ENCODE data around the gene TTI1. TPM values are rescaled to one million over a fixed set of nuclear protein-coding genes. Genes with fewer than 3 reads are reported as not detected.

TTI1 gene
- total RNA-seq, 2 donors from 2014 or later, result 33.0 to 40.5 TPM

DNA sequence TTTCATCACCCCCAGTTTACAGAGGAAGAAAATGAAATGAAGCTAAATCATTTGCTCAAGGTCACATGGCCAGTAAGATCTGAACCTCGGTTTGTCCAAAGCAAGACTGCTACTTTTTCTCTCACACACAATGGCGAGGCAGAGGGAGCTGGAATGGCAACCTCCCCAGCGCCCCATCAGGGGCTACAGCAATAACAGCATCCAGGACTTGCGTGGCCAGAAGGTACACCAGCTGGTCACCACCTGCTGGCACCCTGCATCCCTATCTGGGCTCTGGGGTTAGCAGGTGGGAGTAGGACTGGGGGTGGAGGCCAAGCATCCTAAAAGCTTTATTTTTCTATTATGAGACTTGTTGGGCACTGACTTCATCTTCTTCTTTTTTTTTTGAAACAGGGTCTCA lies 41.3 kb downstream of the TTI1 start:
- H3K9me3 Mint-ChIP-seq, result no peaks in the 10 kb centered on the region
- H3K27me3 Mint-ChIP-seq, result no peaks in the 10 kb centered on the region
- H3K4me3 Mint-ChIP-seq, result peak overlapping the region; percentile 71
- peak overlapping the region; percentile 98 for H3K27ac Mint-ChIP-seq
- H3K36me3 Mint-ChIP-seq (ENCODE audit: low read depth), result peaks cover 98% of the 10 kb centered on the region
- ATAC-seq (replicated peaks), result no peak
- peaks cover 25% of the 10 kb centered on the region for H3K4me1 Mint-ChIP-seq

DNA sequence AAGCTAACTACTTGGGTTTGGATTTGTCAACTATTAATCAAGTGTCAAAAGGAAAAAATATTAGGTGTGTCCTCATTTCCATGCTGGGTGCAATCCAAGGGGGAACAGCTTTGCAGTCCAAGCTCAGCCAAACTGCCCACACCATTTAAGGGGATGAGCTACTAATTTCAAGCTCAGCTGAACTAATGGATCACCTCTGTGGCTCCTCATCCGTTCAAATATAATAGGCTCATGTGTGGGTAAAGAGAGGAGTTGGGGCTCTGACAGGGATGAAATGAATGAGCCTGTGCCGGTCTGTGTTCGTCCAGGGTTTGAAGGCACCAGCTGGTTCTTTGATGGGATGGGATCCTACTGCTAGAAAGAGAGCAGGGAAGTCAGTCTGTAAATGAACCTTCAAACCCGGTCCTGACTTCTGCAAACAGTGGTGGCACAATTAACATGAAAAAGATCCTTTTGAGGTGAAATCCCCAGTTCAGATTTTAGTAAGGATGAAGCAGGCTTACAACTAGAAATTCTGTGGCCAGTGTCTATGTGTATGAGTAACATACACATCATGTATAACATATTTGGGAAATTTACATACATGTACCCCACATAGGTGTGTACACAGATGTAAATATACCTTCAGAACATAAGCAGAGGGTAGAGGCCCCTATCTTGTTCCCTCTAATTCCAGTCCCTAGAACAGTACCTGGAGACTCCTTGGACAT lies 41.9 kb downstream of the TTI1 start:
- peak; percentile 53 for ATAC-seq (replicated peaks)

DNA sequence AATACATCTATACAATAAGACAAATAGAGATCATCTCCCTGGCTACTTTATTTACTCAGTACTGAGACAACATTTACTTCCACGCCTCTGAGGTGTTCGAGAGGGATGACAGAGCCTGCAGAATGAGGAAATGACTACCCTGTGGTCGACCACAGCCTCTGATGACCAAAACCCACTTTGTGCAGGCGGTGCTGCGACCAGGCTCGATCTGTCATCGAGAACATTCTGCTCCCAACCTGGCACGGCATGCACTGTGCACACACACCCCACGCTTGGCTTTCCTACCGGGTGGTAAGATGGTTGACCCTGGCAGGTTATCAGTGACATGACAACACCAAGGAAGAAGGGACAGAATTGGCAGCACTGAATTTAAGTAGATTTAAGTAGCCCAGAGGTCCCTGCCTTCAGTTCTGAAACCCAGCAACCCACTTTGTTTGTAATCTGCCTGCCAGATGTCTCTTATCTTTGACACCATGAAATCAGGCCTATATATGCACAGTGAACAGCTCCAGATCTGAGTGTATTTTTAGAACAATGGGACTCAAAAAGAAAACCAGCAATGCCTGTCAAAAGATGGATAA lies 42.6 kb downstream of the TTI1 start:
- peak overlapping the region; percentile 71 for H3K4me3 Mint-ChIP-seq

More for the DNA sequence above, 41.9 kb downstream of the TTI1 start:
- peaks cover 98% of the 10 kb centered on the region for H3K36me3 Mint-ChIP-seq (ENCODE audit: low read depth)
- peak overlapping the region; percentile 71 for H3K4me3 Mint-ChIP-seq
- H3K27me3 Mint-ChIP-seq, result no peaks in the 10 kb centered on the region
- peak overlapping the region; percentile 98 for H3K27ac Mint-ChIP-seq
- H3K9me3 Mint-ChIP-seq, result no peaks in the 10 kb centered on the region
- H3K4me1 Mint-ChIP-seq, result peaks cover 25% of the 10 kb centered on the region

DNA sequence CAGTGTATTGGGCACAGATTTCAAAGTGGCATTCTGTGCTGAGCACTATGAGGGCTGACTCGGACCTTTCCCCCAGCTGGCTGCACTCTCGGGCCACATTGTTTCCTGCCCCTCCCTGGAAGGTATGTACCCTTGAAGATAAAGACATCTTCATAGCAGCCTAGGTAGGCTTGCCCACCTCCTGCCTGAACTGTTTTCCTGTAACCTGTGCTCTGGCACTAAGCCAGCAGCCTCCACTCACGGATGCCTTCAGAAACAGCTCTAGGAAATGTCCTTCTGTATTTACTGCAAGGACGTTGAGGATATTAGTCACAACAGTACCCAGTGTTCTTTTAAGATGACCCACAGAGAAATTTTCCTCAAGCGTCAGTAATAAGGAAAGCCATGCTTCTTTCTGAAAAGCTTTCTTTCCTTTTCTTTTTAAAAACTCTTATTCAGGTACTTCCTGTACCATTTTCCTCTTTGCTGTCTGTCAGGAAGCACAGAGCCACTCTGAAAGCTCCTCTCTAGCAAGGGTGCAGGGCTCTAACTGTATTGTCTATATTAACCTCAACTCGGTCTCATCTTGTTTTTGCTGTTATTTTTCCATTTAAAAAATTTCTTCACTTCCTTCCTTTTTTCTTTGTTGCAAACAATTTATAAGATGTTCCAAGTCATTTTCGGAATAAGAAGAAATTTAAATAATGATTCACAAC lies 43.5 kb downstream of the TTI1 start:
- Mint-ChIP-seq H3K4me1 (peaks cover 24% of the 10 kb centered on the region), H3K4me3 (peak overlapping the region; percentile 71), H3K27ac (peak overlapping the region; percentile 98), H3K36me3 (ENCODE audit: low read depth) (peaks cover 98% of the 10 kb centered on the region), H3K27me3 (no peaks in the 10 kb centered on the region), H3K9me3 (no peaks in the 10 kb centered on the region)
- ATAC-seq (replicated peaks), result no peak

More for the DNA sequence above, 42.6 kb downstream of the TTI1 start:
- peaks cover 98% of the 10 kb centered on the region for H3K36me3 Mint-ChIP-seq (ENCODE audit: low read depth)
- H3K4me1 Mint-ChIP-seq, result peaks cover 25% of the 10 kb centered on the region
- no peaks in the 10 kb centered on the region for H3K27me3 Mint-ChIP-seq
- peak; percentile 93 for ATAC-seq (replicated peaks)
- H3K27ac Mint-ChIP-seq, result peak overlapping the region; percentile 98
- H3K9me3 Mint-ChIP-seq, result no peaks in the 10 kb centered on the region

DNA sequence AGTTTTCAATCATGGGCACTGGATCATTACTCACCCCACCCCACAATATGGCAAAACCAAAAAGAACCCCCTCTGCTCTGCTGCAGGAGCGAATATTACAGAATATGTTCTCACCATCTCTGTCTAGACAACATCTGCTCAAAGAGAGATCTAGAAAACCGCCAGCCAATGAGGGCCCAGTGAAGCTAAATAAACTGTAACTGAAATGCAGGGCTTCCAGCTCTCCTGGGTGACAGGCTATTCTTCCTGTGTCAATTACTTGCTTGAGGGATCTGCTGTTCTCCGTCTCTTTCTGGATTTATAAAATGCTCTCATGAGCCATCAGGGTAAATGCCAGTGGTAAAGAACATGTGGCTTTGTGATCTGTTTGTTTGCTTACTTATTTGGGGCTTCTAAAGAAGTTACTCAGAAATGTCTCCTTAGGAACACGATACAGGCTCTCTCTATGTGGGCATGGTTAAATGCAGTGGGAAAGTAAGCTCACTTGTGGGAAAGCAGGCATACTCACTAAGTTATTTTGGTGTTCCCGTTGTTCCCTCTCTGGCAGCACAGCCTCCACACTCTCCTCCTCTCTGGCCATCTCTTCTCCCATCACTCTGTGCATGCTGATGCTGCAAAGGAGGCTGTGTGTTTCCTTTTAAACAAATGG lies 44.8 kb downstream of the TTI1 start:
- H3K36me3 Mint-ChIP-seq (ENCODE audit: low read depth), result peaks cover 99% of the 10 kb centered on the region
- no peaks in the 10 kb centered on the region for H3K9me3 Mint-ChIP-seq
- H3K4me1 Mint-ChIP-seq, result peaks cover 21% of the 10 kb centered on the region
- H3K4me3 Mint-ChIP-seq, result no peak overlapping the region
- H3K27me3 Mint-ChIP-seq, result no peaks in the 10 kb centered on the region
- H3K27ac Mint-ChIP-seq, result peak overlapping the region; percentile 98
- ATAC-seq (replicated peaks), result no peak

DNA sequence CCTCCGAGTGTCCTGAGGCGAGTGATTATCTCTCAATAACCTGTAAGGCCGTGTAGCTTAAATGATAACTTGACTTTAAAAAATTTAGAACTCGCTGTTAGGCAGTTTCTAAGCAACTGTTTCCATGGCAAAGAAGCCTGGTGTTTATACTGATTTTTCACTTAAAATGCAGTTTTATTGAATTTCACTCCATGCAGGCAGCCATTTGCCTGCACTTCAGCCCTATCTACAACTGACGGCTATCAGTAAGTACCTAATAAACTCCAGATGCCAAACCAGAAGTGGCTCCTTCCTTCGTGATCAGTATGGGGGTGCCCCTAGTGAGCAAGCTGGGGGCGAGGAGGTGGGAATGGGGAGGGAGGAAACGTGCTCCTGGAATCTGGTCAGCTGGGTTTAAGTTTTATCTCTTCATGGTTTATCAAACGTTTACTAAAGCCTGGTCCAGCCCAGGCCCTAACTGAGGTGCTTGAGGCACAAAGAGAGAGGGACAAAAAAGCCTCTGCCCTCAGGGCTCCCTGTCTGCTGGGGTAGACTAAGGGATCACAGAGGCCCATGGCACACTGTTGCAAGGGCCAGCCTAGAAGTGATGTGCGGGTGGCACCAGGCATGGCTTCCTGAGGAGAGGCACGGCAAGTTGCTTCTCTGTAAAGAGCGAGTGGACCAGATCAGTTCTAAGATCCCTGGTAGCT lies 45.5 kb downstream of the TTI1 start:
- Mint-ChIP-seq H3K36me3 (ENCODE audit: low read depth) (peaks cover 99% of the 10 kb centered on the region), H3K27ac (peak overlapping the region; percentile 98), H3K4me1 (peaks cover 21% of the 10 kb centered on the region)

DNA sequence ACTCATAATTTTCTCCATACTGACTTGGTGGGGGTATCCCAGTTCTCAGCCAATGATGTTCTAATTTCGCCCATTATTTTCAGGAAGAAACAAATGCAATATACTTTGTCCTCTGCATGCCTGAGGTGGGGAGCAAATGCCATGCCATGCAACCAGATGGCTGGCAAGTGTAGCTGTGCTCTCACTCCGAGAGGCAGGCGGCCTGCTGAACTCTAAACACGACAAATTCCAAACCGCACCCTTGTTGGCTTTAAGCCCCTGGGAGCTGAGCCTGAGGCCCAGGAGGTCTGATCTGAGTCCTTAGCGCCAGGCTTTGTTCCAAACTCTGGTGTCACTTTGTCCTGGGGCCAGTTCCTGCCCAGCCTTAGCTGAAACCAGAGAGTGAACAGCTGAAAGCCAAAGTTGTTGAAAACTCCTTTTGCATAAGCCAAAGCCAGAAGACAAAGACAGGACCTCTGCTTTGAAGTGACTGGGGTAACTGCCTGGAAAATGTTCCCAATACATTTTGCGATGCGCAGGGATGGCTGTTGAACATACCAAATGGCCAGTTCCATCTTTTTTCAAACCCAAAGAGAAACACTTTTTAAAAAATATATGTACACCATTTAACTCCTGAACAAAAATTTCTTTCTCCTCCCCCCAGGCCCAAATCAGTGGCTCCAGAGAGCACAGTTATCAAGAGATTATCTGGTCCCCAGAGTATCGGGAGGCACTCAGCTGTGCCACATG lies 46.2 kb downstream of the TTI1 start:
- no peak for ATAC-seq (replicated peaks)
- no peaks in the 10 kb centered on the region for H3K9me3 Mint-ChIP-seq
- no peaks in the 10 kb centered on the region for H3K27me3 Mint-ChIP-seq
- peak overlapping the region; percentile 98 for H3K27ac Mint-ChIP-seq
- peaks cover 21% of the 10 kb centered on the region for H3K4me1 Mint-ChIP-seq
- H3K36me3 Mint-ChIP-seq (ENCODE audit: low read depth), result peaks cover 99% of the 10 kb centered on the region
- H3K4me3 Mint-ChIP-seq, result no peak overlapping the region

More for the DNA sequence above, 45.5 kb downstream of the TTI1 start:
- no peak for ATAC-seq (replicated peaks)
- Mint-ChIP-seq H3K4me3 (no peak overlapping the region), H3K9me3 (no peaks in the 10 kb centered on the region), H3K27me3 (no peaks in the 10 kb centered on the region)

DNA sequence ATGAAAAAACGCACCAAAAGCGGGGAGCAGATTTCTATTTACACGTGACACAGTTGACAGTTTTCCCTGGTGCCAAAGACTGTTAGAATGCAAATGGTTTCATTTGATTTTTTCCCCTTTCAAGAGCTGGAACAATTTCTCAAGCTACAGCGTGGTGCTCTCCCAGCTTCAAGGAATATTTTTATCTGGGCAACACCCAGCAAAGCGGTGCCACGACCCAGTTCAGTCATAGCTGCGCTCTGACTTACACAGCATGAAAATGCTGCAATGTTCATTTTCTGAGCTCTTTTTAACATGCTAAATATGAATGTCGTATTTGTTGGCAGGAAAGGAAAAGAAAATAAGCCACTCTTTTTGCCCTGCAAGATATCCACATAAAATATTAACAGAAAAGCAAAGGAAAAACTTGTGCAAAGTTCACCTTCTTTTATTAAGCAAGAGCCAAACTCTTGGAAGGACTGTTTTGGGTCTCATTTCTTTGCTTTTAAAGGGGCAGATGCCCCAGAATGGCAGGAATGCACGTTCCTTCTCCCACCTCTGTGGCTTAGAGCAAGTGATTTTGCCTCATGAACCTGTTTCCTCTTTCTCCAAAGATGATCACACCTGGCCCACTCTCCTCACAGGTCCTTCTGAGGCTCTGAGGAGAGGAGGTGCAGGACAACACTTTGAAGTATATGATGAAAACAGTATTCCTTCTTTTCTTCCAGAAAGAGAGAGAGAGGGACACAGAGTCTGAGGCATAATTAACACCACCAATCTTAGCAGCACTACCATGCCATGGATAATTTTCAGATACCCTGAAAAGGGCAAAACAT lies 47.0 kb downstream of the TTI1 start:
- no peak for ATAC-seq (replicated peaks)
- no peaks in the 10 kb centered on the region for H3K9me3 Mint-ChIP-seq
- H3K4me1 Mint-ChIP-seq, result peaks cover 14% of the 10 kb centered on the region
- H3K27ac Mint-ChIP-seq, result no peak overlapping the region
- H3K36me3 Mint-ChIP-seq (ENCODE audit: low read depth), result peaks cover 99% of the 10 kb centered on the region
- no peak overlapping the region for H3K4me3 Mint-ChIP-seq
- H3K27me3 Mint-ChIP-seq, result no peaks in the 10 kb centered on the region

DNA sequence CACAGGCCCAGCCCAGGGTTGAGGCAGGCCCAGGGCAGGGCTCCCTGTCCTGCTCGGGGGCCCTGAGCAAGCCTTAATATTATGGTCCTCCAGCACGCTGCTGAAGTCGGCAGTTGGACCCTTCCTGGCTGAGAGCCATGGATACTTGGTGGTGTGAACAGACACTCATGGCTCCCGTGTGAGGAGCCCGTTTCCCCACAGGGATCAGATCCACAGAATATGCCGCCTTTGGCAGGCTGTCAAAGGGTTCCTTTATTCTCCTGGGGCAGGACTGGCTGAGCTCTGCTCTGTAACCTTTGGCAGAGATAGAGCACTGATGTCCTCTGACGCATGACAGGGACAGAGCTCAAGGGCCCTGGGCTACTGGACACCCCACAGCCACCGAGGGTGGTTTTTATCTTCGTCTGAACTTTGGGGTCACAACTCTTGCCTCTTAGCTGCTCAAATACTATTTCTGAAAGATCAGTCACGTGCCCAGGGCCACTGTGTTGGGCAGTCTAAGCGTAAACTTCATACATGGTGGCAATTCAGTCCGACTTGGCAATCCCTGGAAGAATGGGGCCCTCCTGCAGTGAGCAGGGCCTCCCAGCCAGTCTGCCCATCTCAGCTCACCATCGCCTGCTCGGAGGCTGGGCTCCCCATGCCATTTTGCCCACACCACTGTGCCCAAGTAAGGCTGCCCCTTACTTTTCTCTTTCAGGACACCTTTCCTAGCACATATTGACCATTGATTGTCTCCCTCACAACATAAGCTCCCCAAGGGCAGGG lies 49.1 kb downstream of the TTI1 start:
- no peaks in the 10 kb centered on the region for H3K4me1 Mint-ChIP-seq
- peaks cover 79% of the 10 kb centered on the region for H3K36me3 Mint-ChIP-seq (ENCODE audit: low read depth)
- no peak overlapping the region for H3K27ac Mint-ChIP-seq
- no peak overlapping the region for H3K4me3 Mint-ChIP-seq
- H3K27me3 Mint-ChIP-seq, result no peaks in the 10 kb centered on the region
- no peaks in the 10 kb centered on the region for H3K9me3 Mint-ChIP-seq
- ATAC-seq (replicated peaks), result no peak

DNA sequence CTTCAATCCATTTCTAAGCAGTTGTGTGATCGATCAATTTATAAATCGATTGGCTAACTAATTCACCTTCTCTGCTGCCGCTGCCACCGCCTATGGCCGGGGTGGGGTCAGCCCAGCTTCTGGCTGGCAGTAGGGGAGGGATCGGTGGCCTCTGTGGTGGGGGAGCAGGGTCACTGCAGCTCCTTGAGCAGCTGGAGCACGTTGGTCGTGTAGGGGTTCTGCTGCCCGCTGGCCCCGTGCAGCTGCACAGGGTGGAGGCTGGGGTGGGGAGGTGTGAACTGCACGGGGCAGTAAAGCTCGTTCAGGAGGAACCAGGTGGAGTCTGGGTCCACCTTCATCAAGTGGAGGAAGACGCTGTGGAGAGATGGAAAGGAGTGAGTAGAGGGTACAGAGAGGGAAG lies 50.0 kb downstream of the TTI1 start:
- Mint-ChIP-seq H3K4me1 (no peaks in the 10 kb centered on the region), H3K27me3 (no peaks in the 10 kb centered on the region), H3K36me3 (ENCODE audit: low read depth) (peaks cover 70% of the 10 kb centered on the region)

DNA sequence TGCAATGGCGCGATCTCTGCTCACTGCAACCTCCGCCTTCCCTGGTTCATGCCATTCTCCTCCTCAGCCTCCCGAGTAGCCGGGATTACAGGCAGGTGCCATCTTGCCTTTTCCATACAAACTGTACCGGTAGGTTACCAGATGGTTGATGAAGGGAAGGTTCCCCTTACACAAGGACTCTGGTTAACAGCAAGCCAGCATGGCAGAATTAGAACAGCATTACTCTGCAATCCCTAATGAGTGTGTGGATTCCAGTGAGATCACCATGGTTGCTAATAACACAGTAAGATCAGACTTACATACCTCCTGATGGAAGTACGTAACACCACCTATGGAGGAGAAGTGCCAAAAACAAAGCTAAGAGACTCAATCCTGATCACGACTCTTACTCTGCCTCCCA lies 51.7 kb downstream of the TTI1 start:
- no peak overlapping the region for H3K27ac Mint-ChIP-seq
- H3K9me3 Mint-ChIP-seq, result no peaks in the 10 kb centered on the region
- H3K4me3 Mint-ChIP-seq, result no peak overlapping the region
- no peak for ATAC-seq (replicated peaks)
- peaks cover 57% of the 10 kb centered on the region for H3K36me3 Mint-ChIP-seq (ENCODE audit: low read depth)
- H3K27me3 Mint-ChIP-seq, result no peaks in the 10 kb centered on the region
- peaks cover 5% of the 10 kb centered on the region for H3K4me1 Mint-ChIP-seq

More for the DNA sequence above, 50.0 kb downstream of the TTI1 start:
- no peak overlapping the region for H3K4me3 Mint-ChIP-seq
- ATAC-seq (replicated peaks), result no peak
- no peaks in the 10 kb centered on the region for H3K9me3 Mint-ChIP-seq
- H3K27ac Mint-ChIP-seq, result no peak overlapping the region

DNA sequence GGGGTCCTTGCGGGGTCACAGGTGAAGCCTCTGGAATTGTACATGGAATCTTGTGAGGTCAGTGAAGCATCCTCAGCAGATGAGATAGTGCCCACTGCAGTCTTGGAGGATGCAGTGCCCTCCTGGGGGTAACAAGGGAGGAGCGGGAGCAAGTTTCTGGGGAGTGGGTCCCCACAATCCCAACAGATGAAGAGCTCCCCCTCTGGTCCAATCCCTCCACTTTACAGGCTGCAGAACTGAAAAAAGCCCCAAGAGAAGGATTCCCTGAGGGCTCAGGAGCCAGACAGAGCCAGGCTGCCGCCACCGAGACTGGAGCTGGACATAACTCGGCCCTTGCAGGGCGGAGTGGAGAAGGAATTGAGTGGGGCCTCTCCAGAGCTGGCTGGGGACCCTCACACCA lies 52.4 kb downstream of the TTI1 start:
- Mint-ChIP-seq H3K4me3 (no peak overlapping the region), H3K4me1 (peaks cover 5% of the 10 kb centered on the region), H3K27ac (no peak overlapping the region), H3K27me3 (no peaks in the 10 kb centered on the region), H3K36me3 (ENCODE audit: low read depth) (peaks cover 50% of the 10 kb centered on the region), H3K9me3 (no peaks in the 10 kb centered on the region)
- no peak for ATAC-seq (replicated peaks)
